Activated CD8-positive, alpha-beta memory T cell treated with anti-CD3 and anti-CD28 coated beads for 1 hour (primary cell): ENCODE data around the gene SPATA32.

Source experiments
- DNase-seq, 2 donors: peaks; one replicate each; pipeline ENCODE4 v3.0.0-alpha.2; 2020; ENCODE audit warnings: low read depth in 1 of 2; ENCODE audit errors: extremely low read depth in 1 of 2

SPATA32 gene

DNA sequence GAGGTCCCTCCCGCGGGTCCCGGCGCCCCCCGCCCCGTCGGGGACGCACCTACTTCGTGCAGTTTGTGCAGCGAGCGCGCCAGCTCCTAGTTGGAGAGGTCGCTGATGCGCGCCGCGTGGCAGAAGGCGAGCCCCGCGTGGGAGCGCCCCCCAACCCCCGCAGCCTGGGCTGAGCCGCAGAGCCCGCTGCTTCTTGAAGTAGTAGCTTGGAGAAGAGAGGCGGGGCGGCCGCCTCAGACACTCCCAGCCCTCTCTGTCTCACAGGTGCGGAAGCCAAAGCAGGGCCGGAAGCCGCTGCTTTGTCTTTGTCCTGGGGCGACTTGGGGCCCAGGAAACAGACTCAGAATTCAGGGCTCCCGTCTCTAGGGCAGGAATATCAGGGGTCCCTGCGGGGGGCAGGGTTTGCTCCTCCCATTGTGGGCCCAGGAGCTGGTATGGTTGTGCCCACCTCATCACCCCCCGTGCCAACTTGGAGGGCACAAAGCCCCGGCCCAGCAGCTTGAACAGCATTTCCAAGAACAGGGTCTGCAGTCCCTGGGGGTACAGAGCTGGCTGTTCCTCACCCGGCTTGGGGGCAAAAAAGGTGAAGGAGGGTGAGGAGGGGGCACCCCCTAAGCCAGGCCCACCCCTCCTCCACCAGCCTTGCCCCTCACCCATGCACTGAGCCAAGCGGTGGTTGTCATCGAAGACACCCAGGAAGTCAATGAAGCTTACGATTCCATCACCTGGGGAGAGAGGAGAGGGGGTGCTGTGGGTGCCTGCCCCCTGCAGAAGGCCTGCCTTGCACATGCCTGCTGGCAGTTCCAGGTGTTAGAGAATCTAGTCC, 13.5 kb downstream of the SPATA32 start:
- DNase-seq = peak in 1 of 2 donors; percentile 69

GRCh38 chr17:45247429-45248131, 14.3 kb downstream of the SPATA32 start:
- DNase-seq = peak; percentile 92 to 95

GRCh38 chr17:45246861-45247428, 14.9 kb downstream of the SPATA32 start:
- DNase-seq = no peak

- DNase-seq = no peak
These were observed 15.6 kb downstream of the SPATA32 start for GRCh38 chr17:45246338-45246737.

- DNase-seq = no peak
These were observed 16.9 kb downstream of the SPATA32 start for GRCh38 chr17:45244725-45245656.

- no peak for DNase-seq
These were observed 18.1 kb downstream of the SPATA32 start for GRCh38 chr17:45243750-45244149.

- no peak for DNase-seq
These were observed 19.9 kb downstream of the SPATA32 start for GRCh38 chr17:45242029-45242414.

GRCh38 chr17:45241328-45242028, 20.4 kb downstream of the SPATA32 start:
- no peak for DNase-seq

DNA sequence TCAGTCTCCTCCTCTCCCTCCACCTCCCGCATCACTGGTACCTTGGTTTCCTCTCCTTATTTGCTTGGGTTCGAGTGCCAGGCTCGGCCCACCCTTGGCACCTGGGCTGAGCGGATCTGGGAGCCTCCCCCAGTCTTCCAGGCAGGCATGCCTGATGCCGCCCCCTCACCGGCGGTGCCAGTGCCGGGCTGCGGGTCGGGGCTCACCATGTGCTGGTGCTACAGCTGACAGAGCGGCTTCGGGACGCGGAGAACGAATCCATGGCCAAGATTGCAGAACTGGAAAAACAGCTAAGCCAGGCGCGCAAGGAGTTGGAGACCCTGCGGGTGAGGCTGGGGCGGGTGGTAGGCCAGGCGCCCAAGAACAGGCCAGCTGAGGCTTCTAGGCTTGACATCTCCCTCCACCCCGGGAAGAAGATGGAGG, 21.0 kb downstream of the SPATA32 start:
- no peak for DNase-seq

DNA sequence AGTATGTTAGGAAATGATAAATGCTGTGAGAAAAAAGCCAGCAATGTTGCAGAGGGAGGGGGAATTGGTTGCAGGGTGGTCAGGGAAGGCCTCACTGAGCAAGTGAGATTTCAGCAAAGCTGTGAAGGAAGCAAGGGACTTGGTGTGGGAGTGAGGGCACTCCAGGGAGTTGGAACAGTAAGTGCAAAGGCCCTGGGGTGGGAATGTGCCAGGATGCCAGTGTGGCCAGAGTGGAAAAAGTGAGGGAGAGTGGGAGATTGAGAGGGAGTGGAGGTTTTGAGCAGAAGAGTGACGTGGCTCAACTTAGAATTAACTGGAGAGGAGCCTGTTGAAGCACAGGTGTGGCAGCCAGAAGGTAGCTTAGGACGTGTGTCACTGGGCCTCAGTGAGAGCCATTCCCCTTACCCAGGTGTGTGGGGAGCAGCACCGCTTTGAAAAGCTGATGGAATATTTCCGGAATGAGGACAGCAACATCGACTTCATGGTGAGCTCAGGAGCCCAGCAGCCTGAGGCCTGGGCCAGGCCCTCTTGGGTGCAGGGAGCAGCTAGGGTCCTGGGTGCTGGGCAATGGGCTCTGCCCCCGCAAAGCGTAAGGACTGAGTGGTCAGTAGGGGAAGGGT, 23.6 kb downstream of the SPATA32 start:
- no peak for DNase-seq

- no peak for DNase-seq
These were observed 24.2 kb downstream of the SPATA32 start for GRCh38 chr17:45237686-45238085.

GRCh38 chr17:45236282-45236606, 25.6 kb downstream of the SPATA32 start:
- no peak for DNase-seq

DNA sequence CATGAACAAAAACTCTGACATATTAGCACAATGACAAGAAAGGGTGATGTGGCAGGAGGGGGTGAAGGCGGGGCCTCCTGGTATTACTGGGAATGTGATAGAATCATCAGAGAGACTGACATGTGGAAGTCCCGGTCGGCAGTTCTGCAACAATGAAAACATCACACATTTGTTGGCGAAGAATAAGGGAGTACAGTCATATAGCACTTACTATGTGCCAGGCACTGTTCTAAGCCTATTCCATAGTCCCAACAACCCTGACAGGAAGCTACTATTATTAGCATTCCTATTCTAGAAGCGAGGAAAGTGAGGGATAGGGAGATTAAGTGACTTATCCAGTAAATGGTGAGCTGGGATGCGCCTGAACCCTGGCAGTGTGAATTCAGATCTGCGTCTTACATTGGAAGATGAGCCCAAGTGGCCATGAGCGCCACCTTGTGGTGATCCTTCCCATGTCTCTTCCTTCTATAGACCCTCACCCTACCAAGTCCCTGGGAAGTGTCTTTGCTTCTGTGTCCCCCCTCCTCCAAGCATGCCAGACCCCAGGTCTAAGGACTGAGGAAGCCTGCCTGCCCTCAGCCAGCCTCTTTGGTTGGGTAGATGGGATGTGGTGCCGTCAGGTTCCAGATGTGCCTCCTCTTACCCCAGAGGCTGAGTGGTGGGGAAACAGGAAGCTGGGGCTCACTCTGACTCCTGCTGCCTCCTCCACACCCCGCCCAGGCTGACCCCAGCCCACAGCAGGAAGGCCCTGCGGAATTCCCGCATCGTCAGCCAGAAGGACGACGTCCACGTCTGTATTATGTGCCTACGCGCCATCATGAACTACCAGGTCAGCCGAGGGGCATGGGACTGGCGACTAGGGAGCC, 26.2 kb downstream of the SPATA32 start:
- peak; percentile 61 to 72 for DNase-seq

GRCh38 chr17:45234641-45235415, 27.1 kb downstream of the SPATA32 start:
- no peak for DNase-seq

DNA sequence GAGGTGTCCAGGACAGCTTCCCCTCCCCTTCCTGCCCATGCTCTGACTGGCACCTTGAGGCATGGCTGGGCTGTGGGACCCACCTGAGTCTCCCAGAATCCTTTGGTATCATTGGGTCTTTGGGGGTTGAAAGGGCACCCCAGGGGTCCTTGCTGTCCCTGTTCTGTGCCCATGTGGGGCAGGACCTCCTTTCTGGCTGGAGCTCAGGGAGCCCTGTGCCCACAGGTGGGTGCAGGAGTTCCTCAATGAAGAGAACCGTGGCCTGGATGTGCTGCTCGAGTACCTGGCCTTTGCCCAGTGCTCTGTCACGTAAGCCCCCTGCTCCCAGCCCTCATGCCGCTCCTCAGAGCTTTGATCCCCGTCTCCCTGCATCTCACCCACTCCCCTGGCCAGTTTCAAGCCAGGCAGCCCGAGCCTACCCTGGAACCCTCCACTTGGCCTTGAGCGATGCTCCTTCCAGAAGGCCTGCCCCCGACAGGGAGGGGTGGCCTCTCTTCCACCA, 28.4 kb downstream of the SPATA32 start:
- no peak for DNase-seq

GRCh38 chr17:45232514-45233422, 29.1 kb downstream of the SPATA32 start:
- no peak for DNase-seq
